ENCODE data around the gene TSSK3.

DNA sequence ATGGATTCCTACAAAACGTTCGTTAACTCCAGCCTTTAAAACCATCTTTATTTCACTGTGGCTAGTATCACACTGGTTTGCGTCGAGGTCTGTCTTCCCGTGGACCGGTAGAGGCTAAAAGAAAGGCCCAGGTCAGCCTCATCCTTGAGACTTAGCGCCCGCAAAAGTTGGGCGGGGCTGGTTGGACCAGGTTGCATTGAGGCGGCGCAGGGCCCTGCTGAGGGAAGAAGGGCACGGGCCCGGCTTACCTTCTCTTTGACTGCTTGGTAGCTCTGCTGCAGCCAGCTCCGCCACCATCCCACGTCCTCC, 31.4 kb downstream of the TSSK3 start:
- TF ChIP-seq POLR2A (IDR thresholded peaks at IDR 0.05) = no peak
- TF ChIP-seq CTCF (IDR thresholded peaks at IDR 0.05) = no peak
